Stomach (tissue), 4 donors: ENCODE measurements around the gene TBC1D1.

ENCODE experiments used
- CTCF ChIP-seq, 7 experiments: fragments of 450-650 bp in 4 of 7; fragments of 200-600 bp in 3 of 7; sonication (generic) in 3 of 7; IDR thresholded peaks; one replicate each; pipeline ENCODE4 v1.5.1; 2016 to 2019; ENCODE audit warnings: antibody characterized with exemption in 7 of 7, control low read depth in 2 of 7, mild to moderate bottlenecking in 1 of 7
- POLR2A ChIP-seq, 4 donors: fragments of 450-650 bp; IDR thresholded peaks; one replicate each; pipeline ENCODE4 v1.6.1; 2016; ENCODE audit warnings: antibody characterized with exemption in 4 of 4, control low read depth in 2 of 4, mild to moderate bottlenecking in 1 of 4, moderate library complexity in 1 of 4

DNA sequence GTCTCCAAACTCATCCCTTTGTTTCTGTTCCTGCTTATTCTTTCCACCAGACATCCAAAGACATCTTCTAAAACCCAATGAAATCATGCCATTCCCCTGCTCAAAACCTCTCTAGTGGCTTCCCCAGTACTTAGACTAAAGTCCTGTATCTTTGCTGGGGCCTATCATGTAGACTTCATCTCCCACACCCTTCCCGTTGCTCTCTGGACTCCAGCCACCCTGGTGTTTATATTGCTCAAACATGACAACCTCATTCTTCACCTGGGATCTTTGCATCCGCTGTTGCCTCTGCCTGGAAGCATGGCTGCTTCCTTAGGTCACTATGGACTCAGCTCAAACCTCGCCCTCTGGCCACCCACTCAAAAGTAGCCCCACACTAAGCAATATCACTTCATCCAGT lies 23.7 kb downstream of the TBC1D1 start:
- TF ChIP-seq CTCF (IDR thresholded peaks at IDR 0.05), result no peak
- no peak for TF ChIP-seq POLR2A (IDR thresholded peaks at IDR 0.05)
